Measurements from ENCODE around the gene HOXB3. TPM values are rescaled to one million over a fixed set of nuclear protein-coding genes. Genes with fewer than 3 reads are reported as not detected.

Gene HOXB3
- total RNA-seq, 2 donors from 2014 or later: 26.8 to 33.3 TPM

- TF ChIP-seq CTCF (IDR thresholded peaks at IDR 0.05): no peak
- Histone ChIP-seq H3K27me3 (replicated peaks; ENCODE audit: insufficient read depth) (no peaks in the 10 kb centered on the region), H3K4me3 (peak overlapping the region; percentile 94), H3K9me3 (no peaks in the 10 kb centered on the region), H3K27ac (peak overlapping the region; percentile 73 to 87), H3K4me1 (ENCODE audit: control insufficient read depth in 1 of 2, low read depth in 2 of 2) (peaks cover 19 to 33% of the 10 kb centered on the region in 2 donors), H3K36me3 (no peaks in the 10 kb centered on the region)
- DNase-seq (ENCODE audit: low spot score) (no peak), ATAC-seq (ENCODE audit: insufficient number of reproducible peaks, low FRiP score, low read depth) (no peak)
Measured at GRCh38 chr17:48586355-48587258, 3.4 kb downstream of the HOXB3 start.

GRCh38 chr17:48584223-48584741 is 5.8 kb downstream of the HOXB3 start:
- Histone ChIP-seq H3K27ac (peak overlapping the region; percentile 13 to 16), H3K4me3 (no peak overlapping the region), H3K27me3 (replicated peaks; ENCODE audit: insufficient read depth) (no peaks in the 10 kb centered on the region), H3K9me3 (no peaks in the 10 kb centered on the region), H3K4me1 (ENCODE audit: control insufficient read depth in 1 of 2, low read depth in 2 of 2) (peaks cover 19 to 42% of the 10 kb centered on the region in 2 donors), H3K36me3 (no peaks in the 10 kb centered on the region)
- DNase-seq (ENCODE audit: low spot score): no peak
- no peak for ATAC-seq (ENCODE audit: insufficient number of reproducible peaks, low FRiP score, low read depth)
- TF ChIP-seq CTCF (IDR thresholded peaks at IDR 0.05): no peak

DNA sequence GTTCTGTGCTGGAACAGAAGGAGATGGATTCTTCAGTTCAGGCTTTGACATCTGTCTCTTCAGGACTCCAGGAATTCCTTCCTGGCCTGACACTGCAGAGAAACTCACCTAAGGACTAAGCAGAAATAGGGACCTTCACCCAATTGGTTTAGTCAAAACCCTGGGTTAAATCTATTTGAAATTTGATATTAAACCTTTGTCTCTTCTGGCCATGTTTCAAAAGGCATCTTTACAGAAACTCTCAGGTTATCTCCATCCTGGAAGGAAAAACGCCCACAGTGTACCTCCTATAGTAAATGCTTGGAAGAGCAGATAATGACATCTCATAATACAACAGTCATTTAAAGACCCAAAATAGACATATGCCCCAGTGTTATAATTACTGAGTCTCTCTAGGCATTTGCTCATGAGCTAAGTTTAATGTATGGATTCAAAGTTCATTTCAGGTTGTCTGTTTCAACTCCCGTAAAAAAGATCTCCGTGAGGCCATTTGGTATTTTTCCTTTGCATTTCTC is 6.3 kb downstream of the HOXB3 start:
- Histone ChIP-seq H3K4me1 (ENCODE audit: control insufficient read depth in 1 of 2, low read depth in 2 of 2) (peaks cover 19 to 47% of the 10 kb centered on the region in 2 donors), H3K4me3 (no peak overlapping the region), H3K27me3 (replicated peaks; ENCODE audit: insufficient read depth) (no peaks in the 10 kb centered on the region), H3K9me3 (no peaks in the 10 kb centered on the region), H3K36me3 (no peaks in the 10 kb centered on the region), H3K27ac (peak overlapping the region; percentile 82 to 97)
- TF ChIP-seq CTCF (IDR thresholded peaks at IDR 0.05): no peak
- DNase-seq (ENCODE audit: low spot score) (no peak), ATAC-seq (ENCODE audit: insufficient number of reproducible peaks, low FRiP score, low read depth) (no peak)

DNA sequence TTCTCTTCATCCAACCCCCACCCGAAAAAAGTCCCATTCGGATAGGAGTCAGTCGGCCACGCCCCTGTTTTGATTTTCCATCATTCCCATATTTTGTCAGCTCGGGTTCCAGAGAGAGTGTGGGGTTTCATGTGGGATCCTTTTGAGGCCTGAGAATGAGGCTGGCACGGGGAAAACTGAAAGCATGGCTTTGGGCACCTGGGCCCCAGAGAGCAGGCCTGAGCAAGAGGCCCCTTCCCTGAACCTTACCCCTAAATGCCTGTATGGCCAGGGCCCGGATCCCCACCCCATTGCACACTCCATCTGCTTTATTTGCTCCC is 7.3 kb downstream of the HOXB3 start:
- DNase-seq (ENCODE audit: low spot score) (no peak), ATAC-seq (ENCODE audit: insufficient number of reproducible peaks, low FRiP score, low read depth) (no peak)
- no peak for TF ChIP-seq CTCF (IDR thresholded peaks at IDR 0.05)
- peak overlapping the region; percentile 82 to 97 for H3K27ac ChIP-seq
- H3K36me3 ChIP-seq: no peaks in the 10 kb centered on the region
- no peaks in the 10 kb centered on the region for H3K27me3 ChIP-seq (replicated peaks; ENCODE audit: insufficient read depth)
- H3K4me1 ChIP-seq (ENCODE audit: control insufficient read depth in 1 of 2, low read depth in 2 of 2): peaks cover 19 to 49% of the 10 kb centered on the region in 2 donors
- peak overlapping the region; percentile 72 for H3K4me3 ChIP-seq
- H3K9me3 ChIP-seq: no peaks in the 10 kb centered on the region

- no peaks in the 10 kb centered on the region for H3K36me3 ChIP-seq
- TF ChIP-seq CTCF (IDR thresholded peaks at IDR 0.05): no peak
- peaks cover 16 to 53% of the 10 kb centered on the region in 2 donors for H3K4me1 ChIP-seq (ENCODE audit: control insufficient read depth in 1 of 2, low read depth in 2 of 2)
- H3K9me3 ChIP-seq: no peaks in the 10 kb centered on the region
- no peak for DNase-seq (ENCODE audit: low spot score)
- peak overlapping the region; percentile 84 to 97 for H3K27ac ChIP-seq
- H3K4me3 ChIP-seq: peak overlapping the region; percentile 72
- H3K27me3 ChIP-seq (replicated peaks; ENCODE audit: insufficient read depth): no peaks in the 10 kb centered on the region
- no peak for ATAC-seq (ENCODE audit: insufficient number of reproducible peaks, low FRiP score, low read depth)
Measured at GRCh38 chr17:48579760-48580554, 10.1 kb downstream of the HOXB3 start.

Measured in thoracic aorta (tissue), 2 donors.